UCSD-AML1 (cell line): ENCODE data around the gene GSG1L.

Source experiments
- DNase-seq: peaks from one replicate; lab custom pipeline; 2025; ENCODE audit not compliant: unreplicated experiment; lab: John Stamatoyannopoulos, UW

Gene GSG1L

GRCh38 chr16:27824006-27824405 lies 239.5 kb downstream of the GSG1L start:
- no peak for DNase-seq

- DNase-seq = no peak
Measured at GRCh38 chr16:27823421-27823820, 240.1 kb downstream of the GSG1L start.

GRCh38 chr16:27822996-27823395 lies 240.5 kb downstream of the GSG1L start:
- DNase-seq = no peak

- no peak for DNase-seq
Measured at GRCh38 chr16:27822529-27822928, 241.0 kb downstream of the GSG1L start.

- DNase-seq = no peak
Measured at GRCh38 chr16:27820646-27821345, 242.7 kb downstream of the GSG1L start.

GRCh38 chr16:27819881-27820610 lies 243.5 kb downstream of the GSG1L start:
- no peak for DNase-seq

GRCh38 chr16:27819356-27819755 lies 244.2 kb downstream of the GSG1L start:
- no peak for DNase-seq

- no peak for DNase-seq
Measured at GRCh38 chr16:27818246-27818645, 245.3 kb downstream of the GSG1L start.

GRCh38 chr16:27817038-27817437 lies 246.5 kb downstream of the GSG1L start:
- DNase-seq = no peak

- DNase-seq = no peak
Measured at GRCh38 chr16:27816561-27816960, 247.0 kb downstream of the GSG1L start.

GRCh38 chr16:27813591-27813990 lies 249.9 kb downstream of the GSG1L start:
- DNase-seq = no peak

GRCh38 chr16:27811881-27812280 lies 251.6 kb downstream of the GSG1L start:
- no peak for DNase-seq

GRCh38 chr16:27806986-27807385 lies 256.5 kb downstream of the GSG1L start:
- no peak for DNase-seq

- DNase-seq = no peak
Measured at GRCh38 chr16:27806388-27806787, 257.1 kb downstream of the GSG1L start.

- DNase-seq = no peak
Measured at GRCh38 chr16:27805828-27806351, 257.6 kb downstream of the GSG1L start.

- DNase-seq = peak; percentile 27
Measured at GRCh38 chr16:27803775-27804549, 259.6 kb downstream of the GSG1L start.

GRCh38 chr16:27802664-27803439 lies 260.7 kb downstream of the GSG1L start:
- no peak for DNase-seq

- DNase-seq = no peak
Measured at GRCh38 chr16:27801289-27801945, 262.1 kb downstream of the GSG1L start.

- DNase-seq = no peak
Measured at GRCh38 chr16:27800817-27801216, 262.7 kb downstream of the GSG1L start.

GRCh38 chr16:27799896-27800295 lies 263.6 kb downstream of the GSG1L start:
- no peak for DNase-seq
